Activated CD4-positive, alpha-beta T cell treated with anti-CD3 and anti-CD28 coated beads for 36 hours (primary cell): ENCODE measurements around the gene AFF2. TPM values are rescaled to one million over a fixed set of nuclear protein-coding genes. Genes with fewer than 3 reads are reported as not detected.

Experiments used
- ATAC-seq: fragments of 200-7000 bp; cut with Tn5 transposase; one replicate; pipeline ENCODE4 v1.10.0; 2021; ENCODE audit warnings: mild to moderate bottlenecking, moderate library complexity
- CTCF ChIA-PET: fragments of 350-600 bp; sonication (Branson Sonifier 250); formaldehyde crosslinking; loops from one replicate; lab custom pipeline; 2021; ENCODE audit warnings: antibody characterized with exemption; lab: Charles Lee
- POLR2A ChIA-PET: fragments of 350-600 bp; sonication (Branson Sonifier 250); formaldehyde crosslinking; loops from one replicate; lab custom pipeline; 2021; ENCODE audit warnings: antibody characterized with exemption, inconsistent platforms; lab: Charles Lee
- DNase-seq: peaks from one replicate; pipeline ENCODE4 v3.0.0-alpha.2; 2020
- H3K27ac Mint-ChIP-seq: one replicate; pipeline ENCODE4 v1.8.0; 2021; ENCODE audit warnings: mixed read lengths
- H3K27me3 Mint-ChIP-seq: one replicate; pipeline ENCODE4 v1.8.0; 2021; ENCODE audit warnings: mixed read lengths
- H3K36me3 Mint-ChIP-seq: one replicate; pipeline ENCODE4 v1.8.0; 2021; ENCODE audit warnings: low read depth, mixed read lengths
- H3K4me1 Mint-ChIP-seq: one replicate; pipeline ENCODE4 v1.8.0; 2021; ENCODE audit warnings: mixed read lengths
- H3K4me3 Mint-ChIP-seq: one replicate; pipeline ENCODE4 v1.8.0; 2021; ENCODE audit warnings: mild to moderate bottlenecking, moderate library complexity, mixed read lengths
- H3K9me3 Mint-ChIP-seq: one replicate; pipeline ENCODE4 v1.8.0; 2021; ENCODE audit warnings: low read depth, mixed read lengths
- intact Hi-C, 2 experiments: fragments of 100-400 bp; cut with DNase I in 1 of 2; cut with micrococcal nuclease in 1 of 2; formaldehyde crosslinking; loops; one replicate each; pipeline versions ENCODE4 v1.14.2 to v1.15.1; 2022 to 2024; cut with DNase I, micrococcal nuclease
- total RNA-seq, 2 experiments: library from RNA; stranded (reverse); gene quantifications; one replicate each; pipeline ENCODE4 v1.2.3, GENCODE V29; 2021

AFF2 gene
- total RNA-seq, 2 experiments from 2014 or later, result 1.3 to 2.2 TPM

GRCh38 chrX:148867596-148867995 is 367.2 kb downstream of the AFF2 start:
- no peak overlapping the region for H3K4me3 Mint-ChIP-seq
- intact Hi-C loops, result no loop called here
- no peaks in the 10 kb centered on the region for H3K27me3 Mint-ChIP-seq
- H3K4me1 Mint-ChIP-seq, result no peaks in the 10 kb centered on the region
- DNase-seq (no peak), ATAC-seq (no peak)
- no peak overlapping the region for H3K27ac Mint-ChIP-seq
- CTCF ChIA-PET, result no interaction called here
- POLR2A ChIA-PET, result no interaction called here
- no peaks in the 10 kb centered on the region for H3K9me3 Mint-ChIP-seq
- no peaks in the 10 kb centered on the region for H3K36me3 Mint-ChIP-seq

GRCh38 chrX:148871422-148872160 is 371.2 kb downstream of the AFF2 start:
- Mint-ChIP-seq H3K9me3 (no peaks in the 10 kb centered on the region), H3K36me3 (no peaks in the 10 kb centered on the region)

GRCh38 chrX:148872161-148872535 is 371.7 kb downstream of the AFF2 start:
- Mint-ChIP-seq H3K4me3 (no peak overlapping the region), H3K36me3 (no peaks in the 10 kb centered on the region), H3K27ac (no peak overlapping the region), H3K27me3 (no peaks in the 10 kb centered on the region), H3K9me3 (no peaks in the 10 kb centered on the region), H3K4me1 (no peaks in the 10 kb centered on the region)
- CTCF ChIA-PET, result no interaction called here
- DNase-seq (no peak), ATAC-seq (no peak)
- POLR2A ChIA-PET, result no interaction called here
- intact Hi-C loops, result no loop called here

More at GRCh38 chrX:148871422-148872160, 371.2 kb downstream of the AFF2 start:
- no peaks in the 10 kb centered on the region for H3K27me3 Mint-ChIP-seq
- intact Hi-C loops, result no loop called here
- no peaks in the 10 kb centered on the region for H3K4me1 Mint-ChIP-seq
- H3K4me3 Mint-ChIP-seq, result no peak overlapping the region
- ATAC-seq, result no peak
- ChIA-PET CTCF (interaction anchor here (1.0 kb wide), 1 partner anchor 9 kb away, joined by 3 read pairs; no protein-coding TSS in a partner anchor), POLR2A (interaction anchor here (0.8 kb wide), 1 partner anchor 141 kb away, joined by 4 read pairs; no protein-coding TSS in a partner anchor)
- H3K27ac Mint-ChIP-seq, result no peak overlapping the region
- DNase-seq, result no peak

- no peaks in the 10 kb centered on the region for H3K27me3 Mint-ChIP-seq
- ATAC-seq (no peak), DNase-seq (no peak)
- no peaks in the 10 kb centered on the region for H3K9me3 Mint-ChIP-seq
- POLR2A ChIA-PET, result no interaction called here
- no peaks in the 10 kb centered on the region for H3K36me3 Mint-ChIP-seq
- H3K27ac Mint-ChIP-seq, result no peak overlapping the region
- intact Hi-C loops, result no loop called here
- no peaks in the 10 kb centered on the region for H3K4me1 Mint-ChIP-seq
- CTCF ChIA-PET, result no interaction called here
- no peak overlapping the region for H3K4me3 Mint-ChIP-seq
Observed at GRCh38 chrX:148872881-148873280, 372.5 kb downstream of the AFF2 start.

GRCh38 chrX:148874636-148875246 is 374.3 kb downstream of the AFF2 start:
- no peak overlapping the region for H3K27ac Mint-ChIP-seq
- no peaks in the 10 kb centered on the region for H3K4me1 Mint-ChIP-seq
- ChIA-PET POLR2A (no interaction called here), CTCF (no interaction called here)
- intact Hi-C loops, result no loop called here
- H3K36me3 Mint-ChIP-seq, result no peaks in the 10 kb centered on the region
- H3K27me3 Mint-ChIP-seq, result no peaks in the 10 kb centered on the region
- no peak overlapping the region for H3K4me3 Mint-ChIP-seq
- H3K9me3 Mint-ChIP-seq, result no peaks in the 10 kb centered on the region
- no peak for ATAC-seq
- DNase-seq, result no peak

- no peaks in the 10 kb centered on the region for H3K36me3 Mint-ChIP-seq
- no peaks in the 10 kb centered on the region for H3K4me1 Mint-ChIP-seq
- intact Hi-C loops, result no loop called here
- ATAC-seq, result no peak
- CTCF ChIA-PET, result no interaction called here
- no peak overlapping the region for H3K27ac Mint-ChIP-seq
- no peak for DNase-seq
- POLR2A ChIA-PET, result no interaction called here
- no peaks in the 10 kb centered on the region for H3K27me3 Mint-ChIP-seq
- no peaks in the 10 kb centered on the region for H3K9me3 Mint-ChIP-seq
- H3K4me3 Mint-ChIP-seq, result no peak overlapping the region
Observed at GRCh38 chrX:148878371-148878770, 378.0 kb downstream of the AFF2 start.

- Mint-ChIP-seq H3K4me1 (no peaks in the 10 kb centered on the region), H3K27ac (no peak overlapping the region), H3K4me3 (no peak overlapping the region), H3K27me3 (no peaks in the 10 kb centered on the region), H3K36me3 (no peaks in the 10 kb centered on the region), H3K9me3 (no peaks in the 10 kb centered on the region)
- intact Hi-C loops, result no loop called here
- ATAC-seq (no peak), DNase-seq (no peak)
- ChIA-PET CTCF (interaction anchor here (1.1 kb wide), 1 partner anchor 44 kb away, joined by 3 read pairs; no protein-coding TSS in a partner anchor), POLR2A (no interaction called here)
Observed at GRCh38 chrX:148885203-148885602, 384.8 kb downstream of the AFF2 start.

- ATAC-seq (no peak), DNase-seq (no peak)
- no peaks in the 10 kb centered on the region for H3K4me1 Mint-ChIP-seq
- no peaks in the 10 kb centered on the region for H3K9me3 Mint-ChIP-seq
- CTCF ChIA-PET, result no interaction called here
- H3K27me3 Mint-ChIP-seq, result no peaks in the 10 kb centered on the region
- no peak overlapping the region for H3K27ac Mint-ChIP-seq
- POLR2A ChIA-PET, result no interaction called here
- no peaks in the 10 kb centered on the region for H3K36me3 Mint-ChIP-seq
- no peak overlapping the region for H3K4me3 Mint-ChIP-seq
- intact Hi-C loops, result no loop called here
Observed at GRCh38 chrX:148893395-148893794, 393.0 kb downstream of the AFF2 start.

GRCh38 chrX:148902581-148902980 is 402.2 kb downstream of the AFF2 start:
- H3K4me3 Mint-ChIP-seq, result no peak overlapping the region
- no peak overlapping the region for H3K27ac Mint-ChIP-seq
- no peak for DNase-seq
- no peaks in the 10 kb centered on the region for H3K36me3 Mint-ChIP-seq
- ChIA-PET POLR2A (no interaction called here), CTCF (no interaction called here)
- no peaks in the 10 kb centered on the region for H3K27me3 Mint-ChIP-seq
- ATAC-seq, result no peak
- intact Hi-C loops, result no loop called here
- no peaks in the 10 kb centered on the region for H3K4me1 Mint-ChIP-seq
- no peaks in the 10 kb centered on the region for H3K9me3 Mint-ChIP-seq

GRCh38 chrX:148903176-148903575 is 402.8 kb downstream of the AFF2 start:
- no peak overlapping the region for H3K4me3 Mint-ChIP-seq
- no peak overlapping the region for H3K27ac Mint-ChIP-seq
- DNase-seq (no peak), ATAC-seq (no peak)
- no peaks in the 10 kb centered on the region for H3K27me3 Mint-ChIP-seq
- no peaks in the 10 kb centered on the region for H3K9me3 Mint-ChIP-seq
- intact Hi-C loops, result no loop called here
- CTCF ChIA-PET, result no interaction called here
- POLR2A ChIA-PET, result no interaction called here
- H3K36me3 Mint-ChIP-seq, result no peaks in the 10 kb centered on the region
- H3K4me1 Mint-ChIP-seq, result no peaks in the 10 kb centered on the region

- Mint-ChIP-seq H3K36me3 (no peaks in the 10 kb centered on the region), H3K4me1 (no peaks in the 10 kb centered on the region), H3K27ac (no peak overlapping the region), H3K27me3 (no peaks in the 10 kb centered on the region), H3K9me3 (no peaks in the 10 kb centered on the region), H3K4me3 (no peak overlapping the region)
- intact Hi-C loops, result no loop called here
- ChIA-PET POLR2A (no interaction called here), CTCF (interaction anchor here (0.8 kb wide), 1 partner anchor 651 kb away, joined by 3 read pairs; no protein-coding TSS in a partner anchor)
- DNase-seq (no peak), ATAC-seq (no peak)
Observed at GRCh38 chrX:148904421-148905111, 404.1 kb downstream of the AFF2 start.
